HAP-1 (cell line): ENCODE measurements around the gene MYH9.
"Not testable (repeated sequence)": the region's sequence is repeated elsewhere in the genome, so short reads cannot be mapped to it uniquely, and the experiment has no call there.

Experiments
- DNase-seq, 2 experiments: peaks; one replicate each; pipeline ENCODE4 v3.0.0-alpha.2; 2016 to 2020; ENCODE audit warnings: low spot score in 2 of 2
- H3K27me3 ChIP-seq: fragments of 250-450 bp; sonication (Bioruptor Pico); 2 replicates; pipeline ENCODE4 v1.5.1; 2020; ENCODE audit warnings: low read depth, mild to moderate bottlenecking, moderate library complexity
- H3K36me3 ChIP-seq: fragments of 250-450 bp; sonication (Bioruptor Pico); replicated peaks from 2 replicates; pipeline ENCODE4 v1.5.1; 2020; ENCODE audit warnings: mild to moderate bottlenecking
- H3K4me1 ChIP-seq: fragments of 250-450 bp; sonication (Bioruptor Pico); 2 replicates; pipeline ENCODE4 v1.5.1; 2020; ENCODE audit warnings: mild to moderate bottlenecking
- H3K4me3 ChIP-seq: fragments of 250-450 bp; sonication (Bioruptor Pico); 2 replicates; pipeline ENCODE4 v1.5.1; 2020; ENCODE audit warnings: mild to moderate bottlenecking, moderate library complexity
- H3K9me3 ChIP-seq: fragments of 250-450 bp; sonication (Bioruptor Pico); 2 replicates; pipeline ENCODE4 v1.5.1; 2020; ENCODE audit warnings: mild to moderate bottlenecking, moderate library complexity
- in situ Hi-C: fragments of 300-500 bp; cut with MboI; formaldehyde crosslinking; loops from 3 replicates; pipeline ENCODE4 v1.14.3; 2020; ENCODE audit warnings: low sequenced_read_pairs, inconsistent platforms, mixed read lengths

The MYH9 gene

DNA sequence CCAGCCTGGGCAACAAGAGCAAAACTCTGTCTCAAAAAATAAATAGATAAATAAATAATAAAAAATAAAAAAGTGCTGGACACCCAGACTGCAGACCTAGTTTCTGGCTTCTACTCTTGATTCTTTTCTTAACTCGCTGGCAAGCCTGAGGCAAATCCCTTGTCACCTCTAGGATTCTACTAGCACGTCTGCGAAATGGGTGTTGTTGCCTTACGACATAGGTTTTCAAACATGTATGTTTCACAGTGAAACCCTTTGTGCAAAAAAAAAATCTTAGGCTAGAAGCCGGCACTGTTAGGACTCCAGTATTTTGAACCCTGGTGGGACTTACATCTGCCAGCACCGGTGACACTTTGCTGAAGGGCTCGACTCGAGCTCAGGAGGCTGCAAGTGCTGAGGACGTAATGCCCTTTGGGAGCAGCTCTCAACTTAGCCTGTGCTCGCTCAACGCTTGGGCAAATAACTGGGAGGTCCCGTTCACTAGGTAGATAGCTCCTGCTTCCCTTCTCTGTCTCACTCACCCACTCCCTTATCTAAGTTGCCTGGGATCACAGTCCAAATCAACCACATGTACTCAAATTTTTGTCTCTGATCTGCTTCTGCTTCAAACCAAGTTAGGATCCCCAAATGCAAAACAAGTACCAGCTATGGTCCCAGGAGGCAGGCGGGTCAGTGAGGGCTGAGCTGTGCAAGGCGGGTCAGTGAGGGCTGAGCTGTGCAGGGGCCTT, 34.7 kb upstream of the MYH9 start:
- H3K27me3 ChIP-seq, result no peaks in the 10 kb centered on the region
- H3K4me1 ChIP-seq, result peaks cover 9% of the 10 kb centered on the region
- in situ Hi-C loops, result no loop called here
- DNase-seq, result no peak
- no peak overlapping the region for H3K4me3 ChIP-seq
- no peaks in the 10 kb centered on the region for H3K9me3 ChIP-seq
- no peaks in the 10 kb centered on the region for H3K36me3 ChIP-seq

DNA sequence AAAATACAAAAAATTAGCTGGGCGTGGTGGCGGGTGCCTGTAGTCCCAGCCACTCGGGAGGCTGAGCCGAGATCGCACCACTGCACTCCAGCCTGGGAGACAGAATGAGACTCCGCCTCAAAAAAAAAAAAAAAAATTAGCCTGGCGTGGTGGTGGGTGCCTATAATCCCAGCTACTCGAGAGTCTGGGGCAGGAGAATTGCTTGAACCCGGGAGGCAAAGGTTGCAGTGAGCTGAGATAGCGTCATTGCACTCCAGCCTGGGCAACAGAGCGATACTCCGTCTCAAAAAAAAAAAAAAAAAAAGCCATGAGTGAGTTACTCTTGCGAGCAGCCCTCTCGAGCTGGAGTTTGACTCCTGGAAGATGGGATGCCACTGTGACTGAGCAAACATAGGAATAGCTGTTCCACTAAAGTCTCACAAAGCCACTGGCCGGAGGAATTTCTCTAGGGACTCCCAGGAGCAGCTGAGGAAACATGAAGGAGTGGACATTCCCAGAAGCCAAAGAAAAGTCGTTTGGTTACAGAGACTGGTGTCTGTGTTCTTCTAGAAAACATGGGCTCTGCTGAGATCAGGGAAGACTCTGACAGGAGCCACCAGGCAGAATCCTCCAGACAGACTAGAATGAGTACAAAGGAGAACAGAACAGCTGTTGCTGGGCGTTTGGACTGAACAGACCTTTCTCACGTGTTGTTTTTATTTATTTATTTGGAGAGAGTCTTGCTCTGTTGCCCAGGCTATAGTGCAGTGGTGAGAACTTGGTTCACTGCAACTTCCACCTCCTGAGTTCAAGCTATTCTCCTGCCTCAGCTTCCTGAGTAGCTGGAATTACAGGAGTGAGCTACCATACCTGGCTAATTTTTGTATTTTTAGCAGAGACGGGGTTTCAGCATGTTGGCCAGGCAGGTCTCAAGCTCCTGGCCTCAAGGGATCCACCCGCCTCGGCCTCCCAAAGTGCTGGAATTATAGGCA, 32.4 kb upstream of the MYH9 start:
- no peaks in the 10 kb centered on the region for H3K27me3 ChIP-seq
- in situ Hi-C loops, result no loop called here
- H3K36me3 ChIP-seq, result no peaks in the 10 kb centered on the region
- no peaks in the 10 kb centered on the region for H3K9me3 ChIP-seq
- DNase-seq, result no peak
- H3K4me3 ChIP-seq, result no peak overlapping the region
- H3K4me1 ChIP-seq, result peaks cover 9% of the 10 kb centered on the region

DNA sequence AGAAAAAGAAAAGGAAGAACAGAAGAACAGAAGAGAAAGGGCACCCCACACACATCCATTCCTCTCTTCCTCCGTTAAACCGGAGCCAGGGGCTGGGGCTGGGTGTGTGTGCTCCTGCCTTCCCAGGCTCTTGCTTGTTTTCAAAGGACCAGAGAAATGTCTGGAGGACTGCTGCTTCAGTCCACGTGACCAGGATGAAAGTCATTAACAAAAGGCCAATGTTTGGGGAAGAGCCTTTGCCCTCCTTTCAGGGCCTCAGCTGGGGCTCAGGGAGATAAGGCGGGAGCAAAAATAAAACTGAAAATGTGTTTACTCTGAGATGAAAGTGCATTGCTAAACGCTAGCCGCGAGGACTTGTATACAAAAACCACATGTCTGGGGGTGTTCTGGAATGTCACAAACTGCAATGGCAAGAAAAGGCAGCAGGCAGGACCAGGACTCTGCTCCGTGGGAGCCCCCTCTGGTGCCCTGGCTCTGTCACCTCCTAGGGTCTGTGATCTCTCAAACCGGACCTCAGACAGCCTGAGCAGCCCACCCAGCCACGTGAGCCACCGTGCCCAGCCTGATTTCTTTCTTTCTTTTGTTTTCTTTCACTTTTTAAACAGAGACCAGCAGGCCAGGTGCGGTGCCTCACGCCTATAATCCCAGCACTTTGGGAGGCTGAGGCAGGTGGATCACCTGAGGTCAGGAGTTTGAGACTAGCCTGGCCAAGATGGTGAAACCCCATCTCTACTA, 31.6 kb upstream of the MYH9 start:
- Histone ChIP-seq H3K27me3 (no peaks in the 10 kb centered on the region), H3K36me3 (no peaks in the 10 kb centered on the region), H3K9me3 (no peaks in the 10 kb centered on the region), H3K4me1 (peaks cover 9% of the 10 kb centered on the region), H3K4me3 (no peak overlapping the region)
- in situ Hi-C loops, result no loop called here
- DNase-seq, result peak; percentile 52 to 56

DNA sequence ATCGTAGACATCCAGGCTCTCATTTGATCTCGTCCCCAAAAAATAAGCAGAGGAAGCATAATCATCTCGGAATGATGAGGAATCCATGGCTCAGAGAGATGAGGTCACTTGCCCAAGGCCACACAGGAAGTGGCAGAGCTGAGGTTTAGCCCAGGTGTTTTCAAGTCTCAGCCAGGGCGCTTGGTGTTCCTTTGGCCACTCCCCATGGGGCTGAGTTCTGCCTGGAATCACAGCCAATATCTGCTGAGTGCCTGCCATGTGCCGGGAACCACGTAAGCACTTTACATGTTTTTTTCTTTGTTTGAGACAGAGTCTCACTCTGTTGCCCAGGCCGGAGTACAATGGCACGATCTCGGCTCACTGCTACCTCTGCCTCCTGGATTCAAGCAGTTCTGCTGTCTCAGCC, 29.5 kb upstream of the MYH9 start:
- no peaks in the 10 kb centered on the region for H3K36me3 ChIP-seq
- H3K4me3 ChIP-seq, result no peak overlapping the region
- in situ Hi-C loops, result no loop called here
- peaks cover 9% of the 10 kb centered on the region for H3K4me1 ChIP-seq
- H3K9me3 ChIP-seq, result no peaks in the 10 kb centered on the region
- H3K27me3 ChIP-seq, result no peaks in the 10 kb centered on the region
- DNase-seq, result no peak

DNA sequence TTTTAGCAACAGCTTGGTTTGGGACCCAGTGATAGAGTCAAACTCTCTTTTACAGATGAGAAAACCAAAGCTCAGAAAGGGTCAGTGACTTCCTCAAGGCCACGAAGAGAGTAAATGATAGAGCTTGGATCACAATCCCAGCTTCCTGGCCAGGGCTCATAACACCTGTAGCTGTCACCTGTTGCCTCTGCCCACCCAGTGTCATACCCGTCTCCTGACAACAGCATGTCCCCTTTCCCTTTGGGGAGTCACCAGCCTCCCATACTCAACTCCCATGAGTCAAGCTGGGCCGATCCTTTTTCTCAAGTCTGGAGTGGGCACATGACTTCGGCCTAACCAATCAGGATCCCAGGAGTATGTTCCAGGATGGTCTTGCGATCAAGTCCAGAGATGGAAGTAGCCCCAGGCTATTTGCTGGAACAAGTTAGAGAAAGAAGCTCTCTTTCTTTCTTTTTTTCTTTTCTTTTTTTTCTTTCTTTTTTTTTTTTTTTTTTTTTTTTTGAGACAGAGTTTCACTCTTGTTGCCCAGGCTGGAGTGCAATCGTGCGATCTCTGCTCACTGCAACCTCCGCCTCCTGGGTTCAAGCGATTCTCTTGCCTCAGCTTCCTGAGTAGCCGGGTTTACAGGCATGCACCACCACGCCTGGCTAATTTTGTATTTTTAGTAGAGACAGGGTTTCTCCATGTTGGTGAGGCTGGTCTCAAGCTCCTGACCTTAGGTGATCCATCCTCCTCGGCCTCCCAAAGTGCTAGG, 27.8 kb upstream of the MYH9 start:
- H3K36me3 ChIP-seq, result no peaks in the 10 kb centered on the region
- no peak overlapping the region for H3K4me3 ChIP-seq
- peak in 1 of 2 experiments; percentile 44 for DNase-seq
- peaks cover 9% of the 10 kb centered on the region for H3K4me1 ChIP-seq
- no peaks in the 10 kb centered on the region for H3K9me3 ChIP-seq
- in situ Hi-C loops, result no loop called here
- no peaks in the 10 kb centered on the region for H3K27me3 ChIP-seq

DNA sequence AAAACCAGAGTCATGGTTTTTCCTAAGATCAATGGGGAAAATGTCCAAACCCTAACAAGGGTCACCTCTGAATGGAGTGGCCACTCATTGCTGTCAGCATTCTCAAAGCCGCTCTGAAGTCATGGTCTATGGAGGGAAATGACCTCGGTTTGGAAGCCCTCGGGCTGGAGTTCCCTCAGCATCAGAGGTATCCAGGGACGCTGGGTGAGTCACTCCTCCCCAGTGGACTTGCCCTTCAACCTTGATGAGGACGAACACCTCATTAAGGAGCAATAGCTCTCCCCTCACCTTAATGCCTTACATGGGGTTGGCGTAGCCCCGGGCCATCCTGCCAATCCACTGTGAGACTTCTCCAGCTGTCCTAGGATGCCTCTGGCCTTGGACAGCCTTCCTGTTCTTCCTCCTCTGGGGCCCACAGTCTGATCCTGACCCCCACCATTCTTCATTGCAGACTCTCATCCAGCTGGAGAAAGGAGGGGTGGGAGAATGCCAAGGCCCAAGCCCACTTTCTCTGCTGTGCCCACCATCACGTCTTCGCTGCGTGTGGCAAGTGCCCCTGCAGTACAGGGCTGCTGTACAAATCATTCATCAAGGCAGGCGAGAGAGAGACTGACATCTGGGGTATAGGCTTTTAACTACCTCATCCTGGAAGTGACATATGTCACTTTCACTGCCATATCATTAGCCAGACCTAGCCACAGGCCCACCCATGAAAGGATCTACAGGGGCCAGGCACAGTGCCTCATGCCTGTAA, 25.4 kb upstream of the MYH9 start:
- no peaks in the 10 kb centered on the region for H3K36me3 ChIP-seq
- H3K4me1 ChIP-seq, result no peaks in the 10 kb centered on the region
- no peaks in the 10 kb centered on the region for H3K9me3 ChIP-seq
- no peak overlapping the region for H3K4me3 ChIP-seq
- no peak for DNase-seq
- in situ Hi-C loops, result no loop called here
- H3K27me3 ChIP-seq, result no peaks in the 10 kb centered on the region

DNA sequence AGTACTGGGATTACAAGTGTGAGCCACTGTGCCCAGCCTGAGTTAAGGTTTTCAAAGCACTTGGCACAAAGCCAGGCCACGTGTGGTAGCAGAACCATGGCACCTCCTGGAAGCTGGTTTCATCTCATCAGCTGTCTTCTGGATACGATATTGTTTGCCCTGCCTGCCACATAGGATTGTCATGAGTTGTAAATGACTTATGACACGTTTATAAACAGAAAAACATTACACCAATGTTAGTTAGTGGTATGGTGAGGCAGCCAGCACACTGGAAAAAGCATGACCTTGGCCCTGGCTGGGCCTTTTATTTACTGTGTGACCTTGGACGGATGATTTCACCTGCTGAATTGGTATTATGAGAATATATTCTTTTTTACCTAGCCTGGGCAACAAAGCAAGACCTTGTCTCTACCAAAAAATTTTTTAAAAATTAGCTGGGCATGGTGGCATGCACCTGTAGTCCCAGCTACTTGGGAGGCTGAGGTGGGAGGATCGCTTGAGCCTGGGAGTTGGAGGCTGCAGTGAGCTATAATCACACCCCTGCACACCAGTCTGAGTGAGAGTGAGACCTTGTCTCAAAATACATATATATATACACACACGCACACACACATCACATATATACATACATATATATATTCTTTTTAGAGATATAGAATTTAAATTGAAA, 24.0 kb upstream of the MYH9 start:
- no peaks in the 10 kb centered on the region for H3K36me3 ChIP-seq
- no peak overlapping the region for H3K4me3 ChIP-seq
- DNase-seq, result no peak
- no peaks in the 10 kb centered on the region for H3K4me1 ChIP-seq
- no peaks in the 10 kb centered on the region for H3K27me3 ChIP-seq
- in situ Hi-C loops, result no loop called here
- H3K9me3 ChIP-seq, result no peaks in the 10 kb centered on the region

DNA sequence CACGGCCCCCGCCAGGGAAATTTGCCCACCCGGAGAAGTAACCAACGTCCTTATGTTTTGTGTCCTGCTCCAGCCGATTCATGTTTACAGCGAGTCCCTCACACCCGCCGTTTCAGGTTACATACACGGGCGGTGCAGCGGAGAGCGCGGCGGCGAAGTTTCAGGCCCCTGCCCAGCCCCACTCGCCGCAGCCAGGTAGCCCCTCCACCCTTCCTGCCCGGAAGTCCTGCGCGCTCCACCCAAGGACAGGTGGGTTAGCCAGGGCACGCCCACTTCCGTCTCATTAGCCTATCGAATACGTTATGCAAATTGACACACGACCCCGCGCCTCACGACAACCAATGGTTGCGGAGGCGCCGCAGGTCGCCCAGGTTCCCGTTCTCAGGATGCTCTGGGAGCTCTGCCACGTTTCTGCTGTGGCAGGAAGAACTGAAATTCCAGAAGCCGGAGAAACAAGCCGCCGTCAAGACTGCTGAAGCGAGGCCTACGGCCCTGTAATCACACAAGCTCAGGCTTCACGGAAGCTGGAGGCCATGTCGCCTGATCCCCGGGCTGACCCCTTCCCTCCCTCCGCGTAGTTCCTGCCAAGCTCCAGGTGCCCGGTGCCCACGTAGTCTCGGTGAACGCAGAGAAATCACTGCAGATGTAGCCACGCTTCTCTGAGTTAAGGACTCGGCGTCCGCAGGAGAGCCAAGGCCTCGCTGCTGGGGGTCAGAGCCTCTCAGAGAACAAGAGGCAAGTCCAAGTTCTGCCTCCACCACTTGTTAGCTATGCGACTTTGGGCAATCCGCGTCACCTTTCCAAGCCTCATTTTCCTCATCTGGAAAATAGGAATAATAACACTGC, 22.4 kb upstream of the MYH9 start:
- H3K9me3 ChIP-seq, result no peaks in the 10 kb centered on the region
- H3K27me3 ChIP-seq, result no peaks in the 10 kb centered on the region
- DNase-seq, result no peak
- no peak overlapping the region for H3K4me3 ChIP-seq
- no peaks in the 10 kb centered on the region for H3K36me3 ChIP-seq
- H3K4me1 ChIP-seq, result no peaks in the 10 kb centered on the region
- in situ Hi-C loops, result no loop called here

DNA sequence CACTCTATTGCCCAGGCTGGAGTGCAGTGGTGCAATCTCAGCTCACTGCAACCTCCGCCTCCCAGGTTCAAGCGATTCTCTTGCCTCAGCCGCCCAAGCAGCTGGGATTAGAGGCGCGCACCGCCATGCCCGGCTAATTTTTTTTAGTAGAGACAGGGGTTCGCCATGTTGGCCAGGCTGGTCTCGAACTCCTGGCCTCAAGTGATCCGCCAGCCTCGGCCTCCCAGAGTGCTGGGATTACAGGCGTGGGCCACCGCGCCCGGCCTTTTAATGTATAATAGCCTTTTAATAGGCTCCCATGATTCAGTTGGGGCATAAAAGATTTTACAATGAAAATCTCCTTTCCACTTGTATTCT, 21.8 kb upstream of the MYH9 start:
- H3K36me3 ChIP-seq, result not testable (repeated sequence)

DNA sequence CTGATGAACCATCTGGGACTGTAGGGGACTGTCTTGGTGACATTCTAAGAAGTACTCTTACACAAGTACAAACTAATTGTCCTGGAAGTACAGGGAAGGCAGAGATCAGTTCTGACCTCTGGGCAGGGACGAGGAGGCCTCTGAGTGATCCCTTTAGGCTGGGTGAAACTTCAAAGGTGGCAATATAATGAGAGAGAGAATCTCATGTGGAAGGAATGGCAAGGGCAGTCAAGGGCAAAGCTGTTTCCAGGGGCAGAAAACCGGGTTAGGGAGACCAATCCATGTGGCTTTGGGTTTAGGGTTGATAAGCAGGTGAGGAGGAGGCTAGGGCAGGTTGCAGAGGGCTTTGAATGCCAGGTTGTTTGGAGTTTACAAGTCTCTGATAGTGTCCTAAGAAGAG, 21.3 kb upstream of the MYH9 start:
- H3K9me3 ChIP-seq, result no peaks in the 10 kb centered on the region
- H3K4me3 ChIP-seq, result no peak overlapping the region
- DNase-seq, result no peak
- no peaks in the 10 kb centered on the region for H3K27me3 ChIP-seq
- H3K4me1 ChIP-seq, result no peaks in the 10 kb centered on the region
- in situ Hi-C loops, result no loop called here
- H3K36me3 ChIP-seq, result no peaks in the 10 kb centered on the region

More for the DNA sequence above, 21.8 kb upstream of the MYH9 start:
- H3K4me1 ChIP-seq, in situ Hi-C loops, H3K4me3 ChIP-seq, DNase-seq, H3K9me3 ChIP-seq, H3K27me3 ChIP-seq: not testable (repeated sequence)

DNA sequence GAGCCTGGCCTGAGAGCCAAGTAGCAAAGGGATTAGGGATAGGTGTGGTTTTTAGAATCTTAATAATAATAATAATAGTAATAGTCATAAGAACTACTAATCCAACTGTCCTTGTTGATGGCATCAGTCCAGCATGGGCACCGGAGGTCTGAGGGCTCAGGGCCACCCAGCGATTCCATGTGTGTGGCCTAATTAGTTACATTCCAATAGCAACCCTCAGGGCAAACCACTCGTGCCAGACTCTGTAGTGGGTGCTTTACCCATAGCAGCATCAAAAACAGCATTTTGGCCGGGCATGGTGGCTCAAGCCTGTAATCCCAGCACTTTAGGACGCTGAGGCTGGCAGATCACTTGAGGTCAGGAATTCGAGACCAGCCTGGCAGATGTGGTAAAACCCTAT, 19.0 kb upstream of the MYH9 start:
- H3K36me3 ChIP-seq, result no peaks in the 10 kb centered on the region
- DNase-seq, result no peak
- no peaks in the 10 kb centered on the region for H3K9me3 ChIP-seq
- H3K4me3 ChIP-seq, result no peak overlapping the region
- in situ Hi-C loops, result no loop called here
- H3K27me3 ChIP-seq, result no peaks in the 10 kb centered on the region
- H3K4me1 ChIP-seq, result no peaks in the 10 kb centered on the region
